Karpas-422 (cell line): ENCODE measurements around the gene SGMS1. TPM values are rescaled to one million over a fixed set of nuclear protein-coding genes. Genes with fewer than 3 reads are reported as not detected.
"Not testable (repeated sequence)": the region's sequence is repeated elsewhere in the genome, so short reads cannot be mapped to it uniquely, and the experiment has no call there.

ENCODE experiments used
- DNase-seq: peaks from one replicate; pipeline ENCODE4 v3.0.0-alpha.2; 2015
- H2AFZ ChIP-seq: fragments of 200-600 bp; sonication (generic); 2 replicates; pipeline ENCODE4 v1.6.1; 2014; ENCODE audit warnings: antibody characterized with exemption, low read length, mixed read lengths
- H3K27ac ChIP-seq: fragments of 200-600 bp; sonication (generic); 2 replicates; pipeline ENCODE4 v1.5.1; 2014; ENCODE audit warnings: mild to moderate bottlenecking, low read length, moderate library complexity
- H3K27me3 ChIP-seq: fragments of 200-600 bp; sonication (generic); 2 replicates; pipeline ENCODE4 v1.6.1; 2014; ENCODE audit warnings: low read length, mixed read lengths
- H3K36me3 ChIP-seq: fragments of 200-600 bp; sonication (generic); 2 replicates; pipeline ENCODE4 v1.6.1; 2014; ENCODE audit warnings: low read length, mixed read lengths; ENCODE audit not compliant: insufficient read depth
- H3K4me1 ChIP-seq: fragments of 200-600 bp; sonication (generic); 2 replicates; pipeline ENCODE4 v1.6.1; 2014; ENCODE audit warnings: mild to moderate bottlenecking, low read length, mixed read lengths
- H3K4me2 ChIP-seq: fragments of 200-600 bp; sonication (generic); 2 replicates; pipeline ENCODE4 v1.6.1; 2014; ENCODE audit warnings: low read length, low read depth, mild to moderate bottlenecking; ENCODE audit not compliant: poor library complexity, severe bottlenecking
- H3K4me3 ChIP-seq: fragments of 200-600 bp; sonication (generic); 2 replicates; pipeline ENCODE4 v1.5.1; 2014; ENCODE audit warnings: mild to moderate bottlenecking, antibody characterized with exemption, low read length, mixed read lengths
- H3K79me2 ChIP-seq: fragments of 200-600 bp; sonication (generic); 2 replicates; pipeline ENCODE4 v1.6.1; 2014; ENCODE audit warnings: mild to moderate bottlenecking, low read length, mixed read lengths
- H3K9ac ChIP-seq: fragments of 200-600 bp; sonication (generic); 2 replicates; pipeline ENCODE4 v1.6.0; 2014; ENCODE audit warnings: low read length
- H3K9me2 ChIP-seq: fragments of 200-600 bp; sonication (generic), shearing (Covaris generic); replicated peaks from 2 replicates; pipeline ENCODE4 v1.6.0; 2014; ENCODE audit warnings: mild to moderate bottlenecking, low read length, moderate library complexity; ENCODE audit not compliant: insufficient read depth
- H3K9me3 ChIP-seq: fragments of 300-700, 200-600 bp; sonication (generic); 2 replicates; pipeline ENCODE4 v1.6.1; 2014; ENCODE audit warnings: low read length, mixed read lengths
- H4K20me1 ChIP-seq: fragments of 200-600 bp; sonication (generic); 2 replicates; pipeline ENCODE4 v1.6.1; 2014; ENCODE audit warnings: mild to moderate bottlenecking, antibody characterized with exemption, low read length, low read depth; ENCODE audit not compliant: insufficient read depth
- total RNA-seq: library from RNA; depleted of rRNA; stranded (reverse); fragments of >200 nt; shearing (Covaris generic); gene quantifications from 2 replicates; pipeline ENCODE4 v1.2.3, GENCODE V29; 2014; ENCODE audit warnings: low replicate concordance

The SGMS1 gene
- total RNA-seq, 1 experiment from 2014 or later: 2.9 TPM

- H3K27ac ChIP-seq, H2AFZ ChIP-seq, H3K4me1 ChIP-seq, H3K9me2 ChIP-seq, H3K9me3 ChIP-seq, H3K4me2 ChIP-seq, H3K4me3 ChIP-seq, H3K79me2 ChIP-seq, H3K36me3 ChIP-seq, DNase-seq, H3K9ac ChIP-seq, H3K27me3 ChIP-seq, H4K20me1 ChIP-seq: not testable (repeated sequence)
These were observed 267.3 kb downstream of the SGMS1 start for GRCh38 chr10:50356481-50356832.

GRCh38 chr10:50355693-50356480 lies 267.9 kb downstream of the SGMS1 start:
- not testable (repeated sequence) for H3K27ac ChIP-seq, H3K9me2 ChIP-seq, H3K36me3 ChIP-seq, H3K9ac ChIP-seq, H3K9me3 ChIP-seq, H3K4me2 ChIP-seq, H4K20me1 ChIP-seq, H3K79me2 ChIP-seq, H3K27me3 ChIP-seq, H3K4me1 ChIP-seq, H3K4me3 ChIP-seq, H2AFZ ChIP-seq
- peak; percentile 4 for DNase-seq

- Histone ChIP-seq H4K20me1 (no peaks in the 10 kb centered on the region), H3K79me2 (no peaks in the 10 kb centered on the region), H3K27ac (no peak overlapping the region), H3K27me3 (no peaks in the 10 kb centered on the region), H3K9ac (no peak overlapping the region), H3K9me3 (no peaks in the 10 kb centered on the region), H3K36me3 (no peaks in the 10 kb centered on the region), H3K9me2 (no peaks in the 10 kb centered on the region), H2AFZ (no peak overlapping the region), H3K4me2 (no peak overlapping the region), H3K4me1 (no peaks in the 10 kb centered on the region), H3K4me3 (no peak overlapping the region)
- no peak for DNase-seq
These were observed 272.1 kb downstream of the SGMS1 start for GRCh38 chr10:50351483-50352146.

- H4K20me1 ChIP-seq: no peaks in the 10 kb centered on the region
- DNase-seq: no peak
- H3K4me3 ChIP-seq: no peak overlapping the region
- H3K27ac ChIP-seq: no peak overlapping the region
- H3K27me3 ChIP-seq: no peaks in the 10 kb centered on the region
- H3K79me2 ChIP-seq: no peaks in the 10 kb centered on the region
- H3K9ac ChIP-seq: no peak overlapping the region
- no peaks in the 10 kb centered on the region for H3K9me2 ChIP-seq
- H2AFZ ChIP-seq: no peak overlapping the region
- H3K36me3 ChIP-seq: no peaks in the 10 kb centered on the region
- H3K4me2 ChIP-seq: no peak overlapping the region
- no peaks in the 10 kb centered on the region for H3K9me3 ChIP-seq
- H3K4me1 ChIP-seq: no peaks in the 10 kb centered on the region
These were observed 273.4 kb downstream of the SGMS1 start for GRCh38 chr10:50350366-50350765.

GRCh38 chr10:50349554-50349953 lies 274.2 kb downstream of the SGMS1 start:
- no peak overlapping the region for H3K9ac ChIP-seq

GRCh38 chr10:50347394-50347802 lies 276.4 kb downstream of the SGMS1 start:
- no peak overlapping the region for H3K27ac ChIP-seq
- H3K9me2 ChIP-seq: no peaks in the 10 kb centered on the region
- no peaks in the 10 kb centered on the region for H3K9me3 ChIP-seq
- H3K36me3 ChIP-seq: no peaks in the 10 kb centered on the region
- H3K79me2 ChIP-seq: no peaks in the 10 kb centered on the region
- H4K20me1 ChIP-seq: no peaks in the 10 kb centered on the region
- no peaks in the 10 kb centered on the region for H3K4me1 ChIP-seq
- no peaks in the 10 kb centered on the region for H3K27me3 ChIP-seq
- no peak overlapping the region for H3K9ac ChIP-seq
- no peak overlapping the region for H3K4me2 ChIP-seq
- H3K4me3 ChIP-seq: no peak overlapping the region
- no peak for DNase-seq
- H2AFZ ChIP-seq: no peak overlapping the region

More at GRCh38 chr10:50349554-50349953, 274.2 kb downstream of the SGMS1 start:
- H3K27me3 ChIP-seq: no peaks in the 10 kb centered on the region
- H3K9me3 ChIP-seq: no peaks in the 10 kb centered on the region
- no peaks in the 10 kb centered on the region for H4K20me1 ChIP-seq
- DNase-seq: no peak
- no peaks in the 10 kb centered on the region for H3K9me2 ChIP-seq
- H3K4me3 ChIP-seq: no peak overlapping the region
- no peaks in the 10 kb centered on the region for H3K4me1 ChIP-seq
- H3K36me3 ChIP-seq: no peaks in the 10 kb centered on the region
- no peaks in the 10 kb centered on the region for H3K79me2 ChIP-seq
- no peak overlapping the region for H3K27ac ChIP-seq
- H3K4me2 ChIP-seq: no peak overlapping the region
- H2AFZ ChIP-seq: no peak overlapping the region

GRCh38 chr10:50346942-50347341 lies 276.8 kb downstream of the SGMS1 start:
- Histone ChIP-seq H3K36me3 (no peaks in the 10 kb centered on the region), H3K4me1 (no peaks in the 10 kb centered on the region), H4K20me1 (no peaks in the 10 kb centered on the region), H3K79me2 (no peaks in the 10 kb centered on the region), H3K9ac (no peak overlapping the region), H3K9me2 (no peaks in the 10 kb centered on the region), H3K4me2 (no peak overlapping the region), H3K9me3 (no peaks in the 10 kb centered on the region), H2AFZ (no peak overlapping the region), H3K27ac (no peak overlapping the region), H3K4me3 (no peak overlapping the region), H3K27me3 (no peaks in the 10 kb centered on the region)
- no peak for DNase-seq

GRCh38 chr10:50345545-50345944 lies 278.2 kb downstream of the SGMS1 start:
- DNase-seq: no peak
- Histone ChIP-seq H3K9ac (no peak overlapping the region), H3K36me3 (no peaks in the 10 kb centered on the region), H3K4me1 (no peaks in the 10 kb centered on the region), H2AFZ (no peak overlapping the region), H3K27ac (no peak overlapping the region), H3K4me2 (no peak overlapping the region), H3K79me2 (no peaks in the 10 kb centered on the region), H3K4me3 (no peak overlapping the region), H3K9me3 (no peaks in the 10 kb centered on the region), H4K20me1 (no peaks in the 10 kb centered on the region), H3K27me3 (no peaks in the 10 kb centered on the region), H3K9me2 (no peaks in the 10 kb centered on the region)
